HG02759 (cell line): Measurements from ENCODE around the gene TCF7.
A peak's percentile ranks its signal among the peaks of the same experiment; 100 is the strongest.

Experiments used
- ATAC-seq: cut with Tn5 transposase; IDR thresholded peaks from one replicate; pipeline ENCODE4 v1.9.1; 2021; ENCODE audit warnings: mild to moderate bottlenecking, moderate library complexity; ENCODE audit not compliant: unreplicated experiment

TCF7 gene

GRCh38 chr5:134128648-134128995, 14.1 kb downstream of the TCF7 start:
- no peak for ATAC-seq

GRCh38 chr5:134129411-134130238, 15.1 kb downstream of the TCF7 start:
- no peak for ATAC-seq

- ATAC-seq: no peak
Measured at GRCh38 chr5:134130239-134130945, 15.9 kb downstream of the TCF7 start.

- ATAC-seq: no peak
Measured at GRCh38 chr5:134131165-134131564, 16.7 kb downstream of the TCF7 start.

GRCh38 chr5:134131578-134132350, 17.3 kb downstream of the TCF7 start:
- no peak for ATAC-seq

- peak; percentile 58 for ATAC-seq
Measured at GRCh38 chr5:134132372-134133187, 18.1 kb downstream of the TCF7 start.

- no peak for ATAC-seq
Measured at GRCh38 chr5:134133188-134133994, 18.9 kb downstream of the TCF7 start.

GRCh38 chr5:134133995-134134541, 19.6 kb downstream of the TCF7 start:
- no peak for ATAC-seq

GRCh38 chr5:134135091-134135655, 20.7 kb downstream of the TCF7 start:
- ATAC-seq: no peak

GRCh38 chr5:134136221-134136631, 21.7 kb downstream of the TCF7 start:
- ATAC-seq: no peak

GRCh38 chr5:134136771-134137170, 22.3 kb downstream of the TCF7 start:
- no peak for ATAC-seq

GRCh38 chr5:134138416-134139376, 24.2 kb downstream of the TCF7 start:
- ATAC-seq: peak; percentile 89

- ATAC-seq: no peak
Measured at GRCh38 chr5:134139377-134139851, 24.9 kb downstream of the TCF7 start.

- ATAC-seq: no peak
Measured at GRCh38 chr5:134139891-134140469, 25.5 kb downstream of the TCF7 start.

- peak; percentile 40 for ATAC-seq
Measured at GRCh38 chr5:134140530-134141201, 26.2 kb downstream of the TCF7 start.

- ATAC-seq: no peak
Measured at GRCh38 chr5:134141331-134142050, 27.0 kb downstream of the TCF7 start.
